ENCODE measurements around the gene RBMS3.

The RBMS3 gene

DNA sequence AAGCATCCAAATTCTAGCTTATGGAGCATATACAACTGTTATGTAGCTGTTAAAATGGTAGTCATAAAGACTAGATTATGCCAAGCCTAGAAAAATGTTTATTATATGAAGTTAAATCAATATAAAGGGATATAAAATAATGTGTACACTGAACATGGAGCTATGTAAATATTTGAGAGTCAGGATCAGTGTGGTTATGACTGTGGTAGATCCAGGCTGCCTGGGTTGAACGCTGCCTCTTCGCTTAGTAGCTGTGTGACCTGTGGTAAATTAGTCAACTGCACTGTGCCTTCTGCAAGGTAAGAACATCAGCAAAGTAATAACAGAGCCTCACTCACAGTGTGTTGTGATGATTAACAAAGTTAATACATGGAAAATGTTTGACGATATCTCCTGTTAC lies 212.2 kb downstream of the RBMS3 start:
- H3K4me3 ChIP-seq (ENCODE audit: low read depth, low read length), result no peak overlapping the region

DNA sequence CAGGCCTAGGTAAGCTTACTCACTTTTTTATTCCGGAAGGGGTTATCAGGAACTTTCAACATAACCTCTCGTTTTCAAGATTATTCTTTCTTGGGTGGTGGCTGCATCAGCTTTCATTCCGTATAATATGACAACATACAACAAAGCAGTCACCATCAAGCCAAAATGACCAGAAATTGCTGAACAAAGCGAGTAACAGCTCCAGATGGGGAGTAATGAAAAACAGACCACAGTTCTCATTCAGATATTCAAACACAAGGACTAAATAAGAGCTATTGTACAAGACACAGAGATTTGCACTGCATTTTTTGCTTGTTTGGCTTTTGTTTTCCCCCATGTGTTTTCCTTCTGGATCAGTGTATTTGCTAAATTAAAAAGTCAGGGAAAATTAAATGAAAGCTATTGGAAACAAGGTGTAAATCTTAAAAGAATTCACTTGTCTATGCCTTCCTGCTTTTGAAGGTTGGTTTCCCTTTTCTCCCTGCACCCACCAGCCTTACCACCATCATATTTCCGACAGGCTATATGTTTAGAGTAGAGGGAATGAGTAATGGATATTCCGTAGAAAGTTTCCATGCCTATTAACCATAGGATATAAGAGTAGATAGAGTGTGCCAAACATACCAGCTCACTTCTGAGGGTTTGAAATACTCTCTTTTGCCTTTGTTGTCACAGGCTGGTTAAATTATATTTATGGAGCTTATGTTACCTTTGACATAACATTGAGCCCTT lies 213.6 kb downstream of the RBMS3 start:
- no peak overlapping the region for H3K4me3 ChIP-seq (ENCODE audit: low read depth, low read length)
- TF ChIP-seq, protein P1, sequence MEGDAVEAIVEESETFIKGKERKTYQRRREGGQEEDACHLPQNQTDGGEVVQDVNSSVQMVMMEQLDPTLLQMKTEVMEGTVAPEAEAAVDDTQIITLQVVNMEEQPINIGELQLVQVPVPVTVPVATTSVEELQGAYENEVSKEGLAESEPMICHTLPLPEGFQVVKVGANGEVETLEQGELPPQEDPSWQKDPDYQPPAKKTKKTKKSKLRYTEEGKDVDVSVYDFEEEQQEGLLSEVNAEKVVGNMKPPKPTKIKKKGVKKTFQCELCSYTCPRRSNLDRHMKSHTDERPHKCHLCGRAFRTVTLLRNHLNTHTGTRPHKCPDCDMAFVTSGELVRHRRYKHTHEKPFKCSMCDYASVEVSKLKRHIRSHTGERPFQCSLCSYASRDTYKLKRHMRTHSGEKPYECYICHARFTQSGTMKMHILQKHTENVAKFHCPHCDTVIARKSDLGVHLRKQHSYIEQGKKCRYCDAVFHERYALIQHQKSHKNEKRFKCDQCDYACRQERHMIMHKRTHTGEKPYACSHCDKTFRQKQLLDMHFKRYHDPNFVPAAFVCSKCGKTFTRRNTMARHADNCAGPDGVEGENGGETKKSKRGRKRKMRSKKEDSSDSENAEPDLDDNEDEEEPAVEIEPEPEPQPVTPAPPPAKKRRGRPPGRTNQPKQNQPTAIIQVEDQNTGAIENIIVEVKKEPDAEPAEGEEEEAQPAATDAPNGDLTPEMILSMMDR (IDR thresholded peaks at IDR 0.05; ENCODE audit: borderline replicate concordance, insufficient read depth, low read depth, low read length), result no peak

More for the DNA sequence above, 212.2 kb downstream of the RBMS3 start:
- TF ChIP-seq, protein P1 (IDR thresholded peaks at IDR 0.05; ENCODE audit: borderline replicate concordance, insufficient read depth, low read depth, low read length), result no peak

DNA sequence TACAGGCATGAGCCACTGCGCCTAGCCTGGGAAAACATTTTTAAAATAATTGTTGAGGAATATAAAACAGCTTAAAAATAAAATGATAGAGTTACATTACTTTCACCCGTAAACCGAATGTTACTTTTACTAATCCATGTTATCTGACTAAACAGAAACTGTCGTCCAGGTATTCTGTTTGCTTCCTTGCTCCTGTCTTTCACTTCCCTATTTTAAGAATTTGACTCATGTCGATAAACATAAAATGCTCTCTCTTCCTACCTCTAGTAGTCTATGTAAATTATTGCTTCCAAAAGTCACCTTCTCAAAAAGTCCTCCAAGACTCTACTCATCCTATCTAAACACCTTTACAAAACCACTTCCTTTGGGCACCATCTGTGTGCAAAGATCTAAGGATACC lies 216.4 kb downstream of the RBMS3 start:
- TF ChIP-seq, protein P1 (IDR thresholded peaks at IDR 0.05; ENCODE audit: borderline replicate concordance, insufficient read depth, low read depth, low read length), result no peak
- H3K4me3 ChIP-seq (ENCODE audit: low read depth, low read length), result no peak overlapping the region

DNA sequence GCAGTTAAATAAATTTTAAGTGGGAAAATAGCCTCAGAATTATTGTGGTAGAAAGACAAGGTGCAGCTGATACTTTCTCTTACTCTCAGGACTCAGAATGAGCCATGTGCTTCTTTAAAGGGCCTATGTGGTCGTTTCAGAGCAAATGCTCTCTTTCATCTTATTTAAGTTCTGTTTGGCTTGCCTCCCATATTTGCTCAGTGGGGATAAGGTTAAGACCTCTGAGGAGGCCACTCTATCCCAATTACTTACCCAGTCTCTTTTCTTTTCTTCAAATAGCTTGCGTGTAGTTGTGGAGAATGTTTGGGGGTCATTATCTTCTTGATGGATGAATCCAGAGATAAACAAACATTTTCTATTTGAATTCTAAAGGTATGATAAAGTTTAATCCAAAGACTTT lies 221.9 kb downstream of the RBMS3 start:
- TF ChIP-seq, protein P1 (IDR thresholded peaks at IDR 0.05; ENCODE audit: borderline replicate concordance, insufficient read depth, low read depth, low read length), result no peak
- no peak overlapping the region for H3K4me3 ChIP-seq (ENCODE audit: low read depth, low read length)

DNA sequence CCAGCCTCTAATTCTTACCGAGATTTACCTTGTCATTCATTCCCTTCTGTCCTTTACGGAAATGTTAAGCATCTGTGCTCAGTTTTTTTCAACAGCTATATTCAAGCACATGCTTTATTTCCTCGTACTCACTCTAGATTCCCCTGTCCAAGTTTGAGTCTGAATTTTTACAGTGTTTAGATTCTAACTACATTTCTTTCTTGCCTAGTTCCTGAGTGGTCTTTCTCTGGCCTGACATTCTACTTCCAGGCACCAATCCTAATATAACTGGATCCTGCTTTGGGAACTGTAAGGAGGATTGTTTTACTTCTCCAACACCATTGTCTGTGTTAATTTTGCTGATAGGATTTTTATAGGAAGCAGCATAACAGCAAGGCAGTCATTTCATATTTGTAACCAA lies 222.4 kb downstream of the RBMS3 start:
- no peak overlapping the region for H3K4me3 ChIP-seq (ENCODE audit: low read depth, low read length)
- TF ChIP-seq, protein P1 (IDR thresholded peaks at IDR 0.05; ENCODE audit: borderline replicate concordance, insufficient read depth, low read depth, low read length), result no peak

DNA sequence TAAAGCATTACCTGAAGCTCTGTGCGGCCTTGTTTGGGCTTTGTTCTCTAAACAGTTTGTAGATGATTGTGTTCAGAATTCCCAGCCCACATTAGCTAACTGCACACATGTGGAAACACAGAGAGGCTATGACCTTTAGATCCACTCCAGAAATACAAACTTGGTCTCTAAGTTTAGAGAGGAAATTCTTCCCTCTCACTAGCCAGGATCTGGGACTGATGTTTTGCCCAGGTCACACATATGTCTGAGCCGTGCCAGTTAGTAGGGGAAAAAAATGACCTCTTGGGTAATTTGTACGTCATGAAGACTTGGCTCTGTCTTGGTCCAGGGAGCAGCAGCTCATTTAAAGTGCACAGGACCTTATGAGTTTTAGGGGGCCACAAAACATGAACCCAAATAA lies 223.1 kb downstream of the RBMS3 start:
- no peak overlapping the region for H3K4me3 ChIP-seq (ENCODE audit: low read depth, low read length)
- TF ChIP-seq, protein P1 (IDR thresholded peaks at IDR 0.05; ENCODE audit: borderline replicate concordance, insufficient read depth, low read depth, low read length), result no peak

DNA sequence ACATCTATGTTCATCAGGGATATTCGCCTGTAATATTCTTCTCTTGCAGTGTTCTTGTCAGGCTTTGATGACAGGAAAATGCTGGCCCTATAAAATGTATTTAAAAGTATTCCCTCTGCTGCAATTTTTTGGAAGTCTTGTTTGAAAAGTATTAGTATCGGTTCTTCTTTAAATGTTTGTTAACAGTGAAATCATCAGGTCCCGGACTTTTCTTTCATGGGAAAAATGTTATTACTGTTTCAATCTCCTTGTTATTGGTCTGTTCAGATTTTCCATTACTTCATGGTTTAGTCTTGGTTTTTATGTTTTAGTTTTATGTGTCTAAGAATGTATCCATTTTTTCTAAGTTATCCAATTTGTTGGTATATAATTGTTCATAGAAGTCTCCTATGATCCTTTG lies 225.6 kb downstream of the RBMS3 start:
- no peak overlapping the region for H3K4me3 ChIP-seq (ENCODE audit: low read depth, low read length)
- TF ChIP-seq, protein P1 (IDR thresholded peaks at IDR 0.05; ENCODE audit: borderline replicate concordance, insufficient read depth, low read depth, low read length), result no peak

All from GM12875 (cell line).